Gastrocnemius medialis (tissue), 4 donors: ENCODE data around the gene RETREG3. TPM values are rescaled to one million over a fixed set of nuclear protein-coding genes. Genes with fewer than 3 reads are reported as not detected.
A peak's percentile ranks its signal among the peaks of the same experiment; 100 is the strongest.

Source experiments
- ATAC-seq, 2 donors: fragments of 150-250 bp; one replicate each; pipeline ENCODE4 v1.9.1; 2016
- DNase-seq, 2 donors: peaks; one replicate each; pipeline ENCODE4 v3.0.0-alpha.2; 2019
- H3K27ac ChIP-seq, 4 donors: fragments of 200-600 bp; sonication (generic); 1 replicate in 1 of 4; 2 replicates in 3 of 4; pipeline ENCODE4 v1.5.1; 2016 to 2018; ENCODE audit warnings: mild to moderate bottlenecking in 2 of 4, moderate library complexity in 1 of 4
- H3K27me3 ChIP-seq, 3 donors: fragments of 200-600 bp; sonication (generic) in 2 of 3; 1 replicate in 1 of 3; 2 replicates in 2 of 3; pipeline versions ENCODE4 v1.5.1 to v1.6.0; 2016 to 2019; ENCODE audit warnings: mild to moderate bottlenecking in 1 of 3, moderate library complexity in 1 of 3
- H3K36me3 ChIP-seq, 2 donors: fragments of 200-600 bp; sonication (generic) in 1 of 2; one replicate each; pipeline ENCODE4 v1.5.1; 2017 to 2018
- H3K4me1 ChIP-seq, 2 donors: fragments of 200-600 bp; sonication (generic) in 1 of 2; one replicate each; pipeline ENCODE4 v1.5.1; 2016 to 2017; ENCODE audit warnings: mild to moderate bottlenecking in 2 of 2
- H3K4me3 ChIP-seq, 4 donors: fragments of 200-600 bp; sonication (generic) in 3 of 4; 1 replicate in 1 of 4; 2 replicates in 3 of 4; pipeline ENCODE4 v1.5.1; 2016 to 2019; ENCODE audit warnings: mild to moderate bottlenecking in 2 of 4
- H3K9me3 ChIP-seq, 3 donors: fragments of 200-600 bp; sonication (generic) in 2 of 3; 1 replicate in 1 of 3; 2 replicates in 2 of 3; pipeline ENCODE4 v1.5.1; 2016 to 2019
- POLR2A ChIP-seq, 2 donors: fragments of 450-650 bp; IDR thresholded peaks; one replicate each; pipeline ENCODE4 v1.6.1; 2017; ENCODE audit warnings: antibody characterized with exemption in 2 of 2, mild to moderate bottlenecking in 2 of 2, moderate library complexity in 2 of 2
- in situ Hi-C, 4 donors: fragments of 200-750 bp; cut with MboI; loops; one replicate each; pipeline versions ENCODE4 v1.15.0 to v1.8.0; 2017; ENCODE audit warnings: low sequenced_read_pairs in 4 of 4
- intact Hi-C: fragments of 100-400 bp; cut with DNase I; formaldehyde crosslinking; loops from one replicate; pipeline ENCODE4 v1.15.1; 2023; ENCODE audit warnings: low total_unique reads
- total RNA-seq, 4 donors: library from RNA; depleted of rRNA; stranded (reverse); fragments of >200 nt; gene quantifications; one replicate each; pipeline versions ENCODE4 v1.1.0 to v1.2.3, GENCODE V29; 2016
- TF ChIP-seq, protein P1 (sequence below), 5 experiments: fragments of 450-650 bp in 3 of 5; fragments of 200-600 bp in 2 of 5; sonication (generic) in 2 of 5; IDR thresholded peaks in 4 of 5; conservative IDR thresholded peaks in 1 of 5; 1 replicate in 4 of 5; 2 replicates in 1 of 5; pipeline ENCODE4 v1.5.1; 2016 to 2019; ENCODE audit warnings: antibody characterized with exemption in 5 of 5, mild to moderate bottlenecking in 3 of 5, moderate library complexity in 3 of 5

Gene RETREG3
- total RNA-seq, 4 donors from 2014 or later = 50.7 to 65.5 (median 60.5) TPM

DNA sequence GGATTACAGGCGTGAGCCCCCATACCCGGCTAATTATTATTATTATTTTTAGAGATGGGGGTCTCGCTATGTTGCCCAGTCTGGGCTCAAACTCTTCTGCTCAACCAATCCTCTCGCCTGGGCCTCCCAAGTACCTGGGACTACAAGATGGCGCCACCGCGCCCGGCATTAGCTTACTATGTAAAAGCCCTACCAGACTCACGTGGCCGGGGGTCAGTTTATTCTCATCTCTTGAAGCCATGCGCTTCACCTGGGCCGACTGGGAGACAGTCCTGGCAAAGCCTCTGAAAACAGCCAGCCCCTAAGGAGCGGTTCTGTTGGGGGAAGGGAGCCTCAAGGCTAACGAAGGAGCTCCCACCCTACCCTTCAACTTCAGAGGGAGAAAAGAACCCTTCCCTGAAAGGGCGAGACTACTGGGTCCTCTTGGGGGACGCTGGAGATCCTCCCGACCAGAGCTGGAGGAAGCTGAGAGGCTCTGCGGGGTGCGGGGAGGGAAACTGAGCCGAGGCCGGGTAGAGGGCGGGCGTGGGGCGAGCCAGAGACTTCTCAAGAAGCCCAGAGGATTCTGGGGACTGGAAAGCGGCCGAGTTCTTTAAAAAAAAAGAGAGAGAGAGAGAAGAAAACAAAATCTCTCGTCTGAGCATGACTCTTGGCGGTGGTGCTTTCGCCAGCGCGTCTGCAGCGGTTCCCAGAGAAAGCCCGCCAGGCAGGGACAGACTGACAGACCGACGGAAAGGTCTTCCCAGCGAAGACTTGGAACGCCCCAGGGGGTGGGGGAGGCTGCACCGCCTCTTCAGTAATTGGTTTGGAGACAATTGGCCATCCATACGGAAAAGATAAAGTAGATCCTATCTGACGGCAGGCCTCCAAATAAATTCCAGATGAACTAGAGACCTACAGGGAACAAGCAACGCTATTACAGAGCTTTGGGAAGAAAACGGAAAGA lies 44.3 kb upstream of the RETREG3 start:
- intact Hi-C loops (no loop called here), in situ Hi-C loops (no loop called here)
- Histone ChIP-seq H3K27ac (peak overlapping the region; percentile 22 to 78 (median 64)), H3K4me3 (peak overlapping the region; percentile 36 to 50 (median 48)), H3K4me1 (peaks cover 5 to 8% of the 10 kb centered on the region in 2 donors), H3K9me3 (no peaks in the 10 kb centered on the region), H3K36me3 (no peaks in the 10 kb centered on the region), H3K27me3 (no peaks in the 10 kb centered on the region)
- ATAC-seq (peak; percentile 83 to 85), DNase-seq (peak in 1 of 2 donors; percentile 61)
- peak in 1 of 2 donors; percentile 8 for TF ChIP-seq POLR2A (IDR thresholded peaks at IDR 0.05)
- TF ChIP-seq, protein P1, sequence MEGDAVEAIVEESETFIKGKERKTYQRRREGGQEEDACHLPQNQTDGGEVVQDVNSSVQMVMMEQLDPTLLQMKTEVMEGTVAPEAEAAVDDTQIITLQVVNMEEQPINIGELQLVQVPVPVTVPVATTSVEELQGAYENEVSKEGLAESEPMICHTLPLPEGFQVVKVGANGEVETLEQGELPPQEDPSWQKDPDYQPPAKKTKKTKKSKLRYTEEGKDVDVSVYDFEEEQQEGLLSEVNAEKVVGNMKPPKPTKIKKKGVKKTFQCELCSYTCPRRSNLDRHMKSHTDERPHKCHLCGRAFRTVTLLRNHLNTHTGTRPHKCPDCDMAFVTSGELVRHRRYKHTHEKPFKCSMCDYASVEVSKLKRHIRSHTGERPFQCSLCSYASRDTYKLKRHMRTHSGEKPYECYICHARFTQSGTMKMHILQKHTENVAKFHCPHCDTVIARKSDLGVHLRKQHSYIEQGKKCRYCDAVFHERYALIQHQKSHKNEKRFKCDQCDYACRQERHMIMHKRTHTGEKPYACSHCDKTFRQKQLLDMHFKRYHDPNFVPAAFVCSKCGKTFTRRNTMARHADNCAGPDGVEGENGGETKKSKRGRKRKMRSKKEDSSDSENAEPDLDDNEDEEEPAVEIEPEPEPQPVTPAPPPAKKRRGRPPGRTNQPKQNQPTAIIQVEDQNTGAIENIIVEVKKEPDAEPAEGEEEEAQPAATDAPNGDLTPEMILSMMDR (IDR thresholded peaks at IDR 0.05 in 4 of 5, conservative IDR thresholded peaks at IDR 0.05 in 1 of 5) = no peak

DNA sequence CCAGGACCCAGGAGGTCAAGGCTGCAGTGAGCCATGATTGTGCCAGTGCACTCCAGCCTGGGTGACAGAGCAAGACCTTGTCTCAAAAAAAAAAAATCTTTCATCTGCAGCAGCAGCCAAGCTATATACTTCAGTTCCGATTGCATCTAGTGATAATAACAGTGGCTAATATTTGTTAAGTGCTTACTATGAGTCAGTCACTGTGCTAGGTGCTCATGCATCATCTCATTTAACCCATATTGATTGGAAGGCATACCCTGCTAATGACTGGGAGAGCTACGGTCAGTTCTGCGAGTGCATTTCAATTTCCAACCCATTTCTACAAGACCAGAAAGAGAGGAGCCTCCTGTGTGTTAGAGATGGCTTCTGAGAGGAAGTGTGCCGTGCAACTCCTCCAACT lies 42.2 kb upstream of the RETREG3 start:
- ATAC-seq = no peak
- no peaks in the 10 kb centered on the region for H3K36me3 ChIP-seq
- no peak for DNase-seq
- peaks cover 5 to 8% of the 10 kb centered on the region in 2 donors for H3K4me1 ChIP-seq
- no peak overlapping the region for H3K4me3 ChIP-seq
- intact Hi-C loops (no loop called here), in situ Hi-C loops (no loop called here)
- H3K27ac ChIP-seq = no peak overlapping the region
- no peak for TF ChIP-seq POLR2A (IDR thresholded peaks at IDR 0.05)
- TF ChIP-seq, protein P1 (IDR thresholded peaks at IDR 0.05 in 4 of 5, conservative IDR thresholded peaks at IDR 0.05 in 1 of 5) = no peak
- no peaks in the 10 kb centered on the region for H3K27me3 ChIP-seq
- H3K9me3 ChIP-seq = no peaks in the 10 kb centered on the region

DNA sequence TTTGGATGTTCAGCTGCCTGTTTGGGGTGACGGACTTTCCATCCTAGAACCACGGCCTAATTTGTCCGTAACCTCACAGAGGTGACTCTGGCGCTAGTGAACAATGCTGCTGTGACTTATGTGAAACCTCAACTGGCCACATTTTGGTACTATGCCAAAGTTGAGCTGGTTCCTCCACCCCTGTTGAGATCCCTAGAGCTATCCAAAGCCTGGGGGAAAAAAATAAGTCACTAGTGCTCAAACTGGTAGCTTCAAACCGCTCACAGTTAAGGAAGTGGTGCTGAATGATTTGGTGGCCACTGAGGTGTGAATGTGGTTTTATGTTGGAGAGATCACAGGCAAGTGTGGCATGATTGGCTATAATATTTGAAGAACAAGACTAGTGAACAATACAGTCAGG lies 38.6 kb upstream of the RETREG3 start:
- DNase-seq = no peak
- intact Hi-C loops (no loop called here), in situ Hi-C loops (no loop called here)
- H3K4me3 ChIP-seq = no peak overlapping the region
- ATAC-seq = no peak
- no peaks in the 10 kb centered on the region for H3K4me1 ChIP-seq
- no peaks in the 10 kb centered on the region for H3K9me3 ChIP-seq
- no peaks in the 10 kb centered on the region for H3K36me3 ChIP-seq
- H3K27ac ChIP-seq = no peak overlapping the region
- H3K27me3 ChIP-seq = no peaks in the 10 kb centered on the region
- TF ChIP-seq POLR2A (IDR thresholded peaks at IDR 0.05) = no peak
- TF ChIP-seq, protein P1 (IDR thresholded peaks at IDR 0.05 in 4 of 5, conservative IDR thresholded peaks at IDR 0.05 in 1 of 5) = no peak

DNA sequence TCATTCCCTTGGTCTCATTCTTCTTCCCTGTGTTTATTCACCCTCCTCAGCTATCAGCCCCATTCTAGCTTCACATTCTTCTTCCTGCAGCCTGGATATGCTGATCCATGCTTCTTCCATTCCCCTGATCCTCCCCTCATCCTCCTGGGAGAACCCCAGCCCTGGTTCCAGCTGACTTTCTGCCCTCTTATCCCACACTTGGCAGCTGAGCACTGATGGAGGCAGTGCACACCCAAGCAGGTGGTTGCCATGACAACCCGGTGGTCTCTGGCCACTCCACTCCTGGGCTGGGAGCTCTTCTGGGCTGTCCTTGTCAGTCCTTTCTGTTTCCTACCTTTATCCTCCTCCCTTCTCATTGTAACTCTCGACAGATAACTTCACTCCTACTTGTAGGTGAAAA lies 33.2 kb upstream of the RETREG3 start:
- Histone ChIP-seq H3K27me3 (no peaks in the 10 kb centered on the region), H3K4me1 (no peaks in the 10 kb centered on the region), H3K4me3 (no peak overlapping the region), H3K36me3 (no peaks in the 10 kb centered on the region), H3K9me3 (no peaks in the 10 kb centered on the region), H3K27ac (no peak overlapping the region)
- ATAC-seq (no peak), DNase-seq (no peak)
- intact Hi-C loops = no loop called here
- TF ChIP-seq, protein P1 (IDR thresholded peaks at IDR 0.05 in 4 of 5, conservative IDR thresholded peaks at IDR 0.05 in 1 of 5) = no peak
- no peak for TF ChIP-seq POLR2A (IDR thresholded peaks at IDR 0.05)
- in situ Hi-C loops = no loop called here
